GM12878 (cell line): ENCODE measurements around the gene INSRR. TPM values are rescaled to one million over a fixed set of nuclear protein-coding genes. Genes with fewer than 3 reads are reported as not detected.

Experiments used
- CTCF ChIP-seq, 3 experiments: IDR thresholded peaks in 2 of 3; conservative IDR thresholded peaks in 1 of 3; 2 replicates each; pipeline ENCODE4 v1.5.1; 2011; ENCODE audit warnings: low read depth in 3 of 3, low read length in 3 of 3, mild to moderate bottlenecking in 3 of 3, control low read depth in 2 of 3, moderate library complexity in 2 of 3, inconsistent platforms in 1 of 3, mixed read lengths in 1 of 3; ENCODE audit not compliant: control insufficient read depth in 2 of 3, insufficient read depth in 1 of 3; ENCODE audit errors: extremely low read depth in 1 of 3
- E4F1 ChIP-seq: fragments of 450-650 bp; IDR thresholded peaks from 2 replicates; pipeline ENCODE4 v1.6.1; 2018; ENCODE audit warnings: borderline replicate concordance, mild to moderate bottlenecking; ENCODE audit not compliant: partially characterized antibody
- EGR1 ChIP-seq, 2 experiments: IDR thresholded peaks; 1 replicate in 1 of 2; 2 replicates in 1 of 2; pipeline ENCODE4 v1.6.1; 2011 to 2012; ENCODE audit warnings: low read depth in 2 of 2, low read length in 2 of 2, borderline replicate concordance in 1 of 2, mild to moderate bottlenecking in 1 of 2, moderate library complexity in 1 of 2
- IKZF1 ChIP-seq: fragments of 450-650 bp; conservative IDR thresholded peaks from 2 replicates; pipeline ENCODE4 v1.6.1; 2017; ENCODE audit warnings: antibody characterized with exemption, mild to moderate bottlenecking
- MXI1 ChIP-seq: fragments of 150-350 bp; IDR thresholded peaks from 2 replicates; pipeline ENCODE4 v1.6.1; 2011; ENCODE audit warnings: low read depth, mild to moderate bottlenecking, inconsistent platforms, low read length, improper control_type of control experiment
- NFIC ChIP-seq: IDR thresholded peaks from 2 replicates; pipeline ENCODE4 v1.6.1; 2012; ENCODE audit warnings: low read depth, mild to moderate bottlenecking, inconsistent platforms, low read length, moderate library complexity
- SIN3A ChIP-seq: IDR thresholded peaks from 2 replicates; pipeline ENCODE4 v1.6.1; 2012; ENCODE audit warnings: low read depth, low read length, improper control_type of control experiment
- SMARCA5 ChIP-seq: fragments of 450-650 bp; IDR thresholded peaks from 2 replicates; pipeline ENCODE4 v1.6.1; 2017; ENCODE audit warnings: mild to moderate bottlenecking
- SP1 ChIP-seq: IDR thresholded peaks from one replicate; pipeline ENCODE4 v1.6.1; 2011; ENCODE audit warnings: low read depth, low read length
- WRNIP1 ChIP-seq: IDR thresholded peaks from 2 replicates; pipeline ENCODE4 v1.6.1; 2011; ENCODE audit warnings: low read depth, low read length, improper control_type of control experiment, borderline replicate concordance
- ZNF592 ChIP-seq: fragments of 450-650 bp; IDR thresholded peaks from 2 replicates; pipeline ENCODE4 v1.6.1; 2017; ENCODE audit warnings: mild to moderate bottlenecking, moderate library complexity
- polyA plus RNA-seq, 11 experiments: library from polyadenylated mRNA; depleted of rRNA in 4 of 11; unstranded in 6 of 11; stranded (reverse) in 5 of 11; fragments of >200 nt; fragmentation: Nextera tagmentation in 4 of 11; fragmentation: Illumina TruSeq in 1 of 11; extraction: Ambion mirVana in 4 of 11; extraction: Trizol in 1 of 11; gene quantifications; 1 replicate in 1 of 11; 2 replicates in 10 of 11; pipeline versions ENCODE4 v1.2.1 to v1.2.3, GENCODE V29; 2011 to 2016; ENCODE audit warnings: inconsistent platforms in 2 of 11, missing spikeins in 2 of 11, low read depth in 1 of 11
- total RNA-seq, 4 experiments: library from RNA; depleted of rRNA in 3 of 4; stranded (reverse); fragments of >200 nt in 3 of 4; fragmentation: Illumina TruSeq in 1 of 4; extraction: Trizol in 1 of 4; gene quantifications; 2 replicates each; pipeline versions ENCODE4 v1.2.1 to v1.2.3, GENCODE V29; 2013 to 2021

Gene INSRR
- total and polyA plus RNA-seq, 10 of the 15 experiments (the other 5 are each of a cell fraction or from before 2014, with no cell fraction given), result 0.01 TPM; not detected in 9

DNA sequence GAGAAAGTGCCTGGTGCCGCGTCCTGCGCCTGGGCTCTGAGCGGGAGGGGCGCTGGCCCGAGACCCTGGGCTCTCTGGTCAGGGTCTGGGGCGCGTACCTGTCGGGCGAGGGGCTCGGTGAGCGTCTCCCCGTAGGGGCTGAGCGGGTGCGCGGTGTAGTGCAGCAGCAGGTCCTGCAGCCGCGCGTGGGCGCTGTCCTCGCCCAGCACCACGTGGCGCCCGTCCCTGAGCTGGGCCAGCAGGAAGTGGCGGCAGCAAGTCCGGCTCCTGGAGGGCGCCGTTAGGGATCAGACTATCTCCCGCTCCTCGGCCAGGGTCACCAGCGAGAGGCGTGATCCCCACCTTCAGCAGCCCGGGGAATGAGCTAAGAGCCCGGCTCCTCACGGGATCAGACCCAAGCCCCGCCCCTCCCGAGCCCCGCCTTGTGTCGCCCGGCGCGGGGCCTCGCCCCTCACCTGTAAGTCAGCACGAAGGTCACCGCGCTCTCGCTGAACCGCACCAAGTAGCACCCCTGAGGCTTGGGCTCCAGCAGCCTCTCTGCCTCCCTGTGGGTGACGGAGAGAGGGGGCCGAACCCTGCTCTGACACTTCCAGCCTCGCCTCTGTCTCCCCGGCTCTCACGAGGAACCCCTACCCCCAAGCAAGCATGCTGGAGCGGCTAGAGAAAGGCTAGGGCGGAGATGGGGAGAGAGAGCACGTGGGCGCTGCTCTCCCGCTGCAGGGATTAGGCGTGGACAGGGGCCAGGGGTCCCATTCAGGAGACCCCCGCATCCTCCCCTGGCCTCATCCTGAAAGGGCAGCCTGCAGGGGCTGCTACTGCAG is 45.0 kb downstream of the INSRR start (continued):
- TF ChIP-seq SP1 (no peak), MXI1 (peak; percentile 84), CTCF (IDR thresholded peaks at IDR 0.05 in 2 of 3, conservative IDR thresholded peaks at IDR 0.05 in 1 of 3; ENCODE audit: control insufficient read depth in 2 of 3, extremely low read depth in 1 of 3, insufficient read depth in 1 of 3, low read depth in 3 of 3, low read length in 3 of 3) (peak; percentile 57 to 80 (median 57)), EGR1 (IDR thresholded peaks at IDR 0.05; ENCODE audit: borderline replicate concordance in 1 of 2, low read depth in 2 of 2, low read length in 2 of 2) (peak in 1 of 2 experiments; percentile 72; a peak in 1 of 3 replicates), WRNIP1 (no peak), E4F1 (peak; percentile 39), NFIC (no peak), IKZF1 (peak; percentile 81), ZNF592 (0 out of 2 replicates have a peak, but pooled peaks have one; percentile 20), SMARCA5 (peak; percentile 78), SIN3A (peak; percentile 66; the same call in 1 of the 2 replicates)
